Endothelial cell of umbilical vein (primary cell): Measurements from ENCODE around the gene TTLL11.

Experiments used
- EZH2 ChIP-seq: IDR thresholded peaks from 2 replicates; pipeline ENCODE4 v1.6.1; 2012; ENCODE audit warnings: borderline replicate concordance, low read depth, mild to moderate bottlenecking, moderate library complexity, low read length, inconsistent platforms; ENCODE audit not compliant: severe bottlenecking
- MYC ChIP-seq: IDR thresholded peaks from one replicate; pipeline ENCODE4 v1.6.1; 2011; ENCODE audit warnings: mild to moderate bottlenecking, low read depth, low read length
- POLR2A ChIP-seq: IDR thresholded peaks from 2 replicates; pipeline ENCODE4 v1.6.1; 2012; ENCODE audit warnings: low read depth, mild to moderate bottlenecking, control low read depth, low read length
- POLR2AphosphoS5 ChIP-seq: IDR thresholded peaks from 2 replicates; pipeline ENCODE4 v1.6.1; 2012; ENCODE audit warnings: low read depth, mild to moderate bottlenecking, control low read depth, low read length, moderate library complexity; ENCODE audit not compliant: insufficient read depth
- TF ChIP-seq, protein P1 (sequence below), 2 donors: IDR thresholded peaks; 1 replicate in 1 of 2; 2 replicates in 1 of 2; pipeline ENCODE4 v1.5.1; 2011; ENCODE audit warnings: low read length in 2 of 2, mild to moderate bottlenecking in 2 of 2, moderate library complexity in 2 of 2, control low read depth in 1 of 2, inconsistent platforms in 1 of 2, low read depth in 1 of 2; ENCODE audit not compliant: insufficient read depth in 1 of 2; ENCODE audit errors: extremely low read depth in 1 of 2

DNA sequence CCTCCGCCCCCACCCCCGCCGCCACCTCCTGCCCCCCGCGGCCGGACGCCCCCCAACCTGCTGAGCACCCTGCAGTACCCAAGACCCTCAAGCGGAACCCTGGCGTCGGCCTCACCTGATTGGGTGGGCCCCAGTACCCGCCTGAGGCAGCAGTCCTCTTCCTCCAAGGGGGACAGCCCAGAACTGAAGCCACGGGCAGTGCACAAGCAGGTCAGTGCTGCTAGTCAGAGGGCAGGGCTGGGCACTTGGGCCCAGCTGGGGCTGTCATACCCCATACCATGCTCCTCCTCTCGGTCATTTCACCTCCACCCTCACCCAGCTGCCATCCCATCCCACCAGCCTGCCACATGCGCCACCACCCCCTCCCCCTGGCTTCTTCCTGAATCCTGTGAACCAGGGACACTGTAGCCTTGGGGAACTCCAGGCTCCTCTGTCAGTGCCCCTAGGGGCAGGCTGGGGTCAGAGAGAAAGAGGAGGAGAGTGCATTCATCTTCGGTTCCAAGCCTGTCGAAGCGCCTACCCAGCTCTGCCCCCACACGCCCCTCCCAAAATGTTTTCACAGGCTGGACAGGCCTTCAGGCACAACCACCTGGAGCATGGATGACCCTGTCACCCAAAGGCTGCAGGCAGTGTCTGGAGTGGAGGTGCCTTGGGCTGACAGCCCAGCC lies 319.7 kb downstream of the TTLL11 start:
- TF ChIP-seq POLR2A (no peak), EZH2 (no peak), POLR2AphosphoS5 (no peak), MYC (no peak)
- TF ChIP-seq, protein P1, sequence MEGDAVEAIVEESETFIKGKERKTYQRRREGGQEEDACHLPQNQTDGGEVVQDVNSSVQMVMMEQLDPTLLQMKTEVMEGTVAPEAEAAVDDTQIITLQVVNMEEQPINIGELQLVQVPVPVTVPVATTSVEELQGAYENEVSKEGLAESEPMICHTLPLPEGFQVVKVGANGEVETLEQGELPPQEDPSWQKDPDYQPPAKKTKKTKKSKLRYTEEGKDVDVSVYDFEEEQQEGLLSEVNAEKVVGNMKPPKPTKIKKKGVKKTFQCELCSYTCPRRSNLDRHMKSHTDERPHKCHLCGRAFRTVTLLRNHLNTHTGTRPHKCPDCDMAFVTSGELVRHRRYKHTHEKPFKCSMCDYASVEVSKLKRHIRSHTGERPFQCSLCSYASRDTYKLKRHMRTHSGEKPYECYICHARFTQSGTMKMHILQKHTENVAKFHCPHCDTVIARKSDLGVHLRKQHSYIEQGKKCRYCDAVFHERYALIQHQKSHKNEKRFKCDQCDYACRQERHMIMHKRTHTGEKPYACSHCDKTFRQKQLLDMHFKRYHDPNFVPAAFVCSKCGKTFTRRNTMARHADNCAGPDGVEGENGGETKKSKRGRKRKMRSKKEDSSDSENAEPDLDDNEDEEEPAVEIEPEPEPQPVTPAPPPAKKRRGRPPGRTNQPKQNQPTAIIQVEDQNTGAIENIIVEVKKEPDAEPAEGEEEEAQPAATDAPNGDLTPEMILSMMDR (IDR thresholded peaks at IDR 0.05; ENCODE audit: extremely low read depth in 1 of 2, insufficient read depth in 1 of 2, low read depth in 1 of 2, low read length in 2 of 2), result no peak
